Measurements from ENCODE around the gene ACY1.

GRCh38 chr3:51961011-51961410, 22.3 kb upstream of the ACY1 start:
- TF ChIP-seq POLR2AphosphoS5 (IDR thresholded peaks at IDR 0.05) (no peak), POLR2A (IDR thresholded peaks at IDR 0.05) (no peak), CTCF (IDR thresholded peaks at IDR 0.05) (no peak)

Data from suprapubic skin (tissue), 4 donors.